Measurements from ENCODE around the gene NINJ1.

- TF ChIP-seq POLR2A (IDR thresholded peaks at IDR 0.05; ENCODE audit: low read depth, low read length) (no peak), TAF1 (IDR thresholded peaks at IDR 0.05; ENCODE audit: borderline replicate concordance, low read depth, low read length) (no peak), POLR2AphosphoS5 (IDR thresholded peaks at IDR 0.05; ENCODE audit: low read depth, low read length) (no peak)
Observed at GRCh38 chr9:93087971-93088655, 45.9 kb downstream of the NINJ1 start.

All from GM12892 (cell line).